Epithelial cell of proximal tubule (primary cell): ENCODE data around the gene JAKMIP3. TPM values are rescaled to one million over a fixed set of nuclear protein-coding genes. Genes with fewer than 3 reads are reported as not detected.
"Not testable (repeated sequence)": the region's sequence is repeated elsewhere in the genome, so short reads cannot be mapped to it uniquely, and the experiment has no call there.

Source experiments
- DNase-seq: peaks from one replicate; pipeline ENCODE4 v3.0.0-alpha.2; 2011; ENCODE audit warnings: low read depth
- H3K4me3 ChIP-seq: 2 replicates; pipeline ENCODE4 v1.5.1; 2011; ENCODE audit warnings: low read depth, mild to moderate bottlenecking, low read length
- total RNA-seq: library from RNA; depleted of rRNA; stranded (reverse); fragments of >200 nt; gene quantifications from 2 replicates; pipeline ENCODE4 v1.2.3, GENCODE V29; 2015
- TF ChIP-seq, protein P1 (sequence below): conservative IDR thresholded peaks from 2 replicates; pipeline ENCODE4 v1.5.1; 2012; ENCODE audit warnings: low read depth, mild to moderate bottlenecking, low read length

The JAKMIP3 gene
- total RNA-seq, 1 donor from 2014 or later: under 0.01 TPM

DNA sequence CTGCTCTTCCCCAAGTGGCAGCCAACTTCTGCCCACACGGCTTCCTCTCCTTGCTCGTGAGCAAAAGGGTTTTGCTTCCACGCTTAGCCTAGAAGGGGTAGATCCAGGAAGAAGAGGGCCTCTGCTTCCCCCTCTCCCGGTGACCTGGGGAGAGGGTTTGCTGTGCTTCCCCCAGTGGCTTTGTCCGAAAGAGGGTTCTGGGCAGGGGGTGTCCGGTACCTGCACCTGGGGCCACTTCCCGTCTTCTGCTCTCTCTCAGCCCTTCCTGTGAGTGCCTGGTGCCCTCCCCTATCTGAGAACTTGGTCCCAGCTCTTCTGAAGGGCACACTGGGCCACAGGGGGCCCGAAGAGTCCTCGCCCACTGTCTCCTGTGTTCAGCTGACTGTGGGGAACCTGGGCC, 11.3 kb downstream of the JAKMIP3 start:
- no peak for DNase-seq
- TF ChIP-seq, protein P1, sequence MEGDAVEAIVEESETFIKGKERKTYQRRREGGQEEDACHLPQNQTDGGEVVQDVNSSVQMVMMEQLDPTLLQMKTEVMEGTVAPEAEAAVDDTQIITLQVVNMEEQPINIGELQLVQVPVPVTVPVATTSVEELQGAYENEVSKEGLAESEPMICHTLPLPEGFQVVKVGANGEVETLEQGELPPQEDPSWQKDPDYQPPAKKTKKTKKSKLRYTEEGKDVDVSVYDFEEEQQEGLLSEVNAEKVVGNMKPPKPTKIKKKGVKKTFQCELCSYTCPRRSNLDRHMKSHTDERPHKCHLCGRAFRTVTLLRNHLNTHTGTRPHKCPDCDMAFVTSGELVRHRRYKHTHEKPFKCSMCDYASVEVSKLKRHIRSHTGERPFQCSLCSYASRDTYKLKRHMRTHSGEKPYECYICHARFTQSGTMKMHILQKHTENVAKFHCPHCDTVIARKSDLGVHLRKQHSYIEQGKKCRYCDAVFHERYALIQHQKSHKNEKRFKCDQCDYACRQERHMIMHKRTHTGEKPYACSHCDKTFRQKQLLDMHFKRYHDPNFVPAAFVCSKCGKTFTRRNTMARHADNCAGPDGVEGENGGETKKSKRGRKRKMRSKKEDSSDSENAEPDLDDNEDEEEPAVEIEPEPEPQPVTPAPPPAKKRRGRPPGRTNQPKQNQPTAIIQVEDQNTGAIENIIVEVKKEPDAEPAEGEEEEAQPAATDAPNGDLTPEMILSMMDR: no peak
- H3K4me3 ChIP-seq: no peak overlapping the region

DNA sequence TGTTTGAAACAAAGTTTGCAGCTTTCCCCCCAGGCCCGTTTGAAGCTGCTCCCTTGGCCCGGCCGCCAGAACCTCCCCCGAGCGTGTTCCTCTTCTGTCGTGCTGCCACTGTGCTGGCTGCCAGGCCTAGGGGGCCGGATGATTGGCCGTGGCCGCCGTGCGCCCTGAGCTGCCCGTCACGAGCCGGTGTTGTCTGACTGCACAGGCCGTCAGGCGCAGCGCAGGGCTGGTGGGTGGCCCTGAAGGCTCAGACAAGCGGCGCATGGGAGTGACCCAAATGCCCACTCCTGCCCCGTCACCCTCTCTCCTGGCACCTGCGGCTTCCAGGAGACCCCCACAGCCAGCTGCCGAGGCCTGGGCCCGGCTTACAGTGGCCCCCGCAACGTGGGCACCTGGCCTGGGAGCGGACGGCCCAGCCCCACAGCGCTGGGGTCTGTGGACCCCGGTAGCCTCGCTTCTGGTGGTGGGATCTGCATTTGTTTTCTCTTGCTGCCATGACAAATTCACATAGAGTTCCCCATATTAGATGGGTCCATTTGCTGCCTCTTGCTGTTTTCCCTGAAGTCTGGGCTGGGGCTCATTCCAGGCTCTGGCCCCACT, 13.1 kb downstream of the JAKMIP3 start:
- H3K4me3 ChIP-seq: no peak overlapping the region
- DNase-seq: no peak
- TF ChIP-seq, protein P1: no peak

DNA sequence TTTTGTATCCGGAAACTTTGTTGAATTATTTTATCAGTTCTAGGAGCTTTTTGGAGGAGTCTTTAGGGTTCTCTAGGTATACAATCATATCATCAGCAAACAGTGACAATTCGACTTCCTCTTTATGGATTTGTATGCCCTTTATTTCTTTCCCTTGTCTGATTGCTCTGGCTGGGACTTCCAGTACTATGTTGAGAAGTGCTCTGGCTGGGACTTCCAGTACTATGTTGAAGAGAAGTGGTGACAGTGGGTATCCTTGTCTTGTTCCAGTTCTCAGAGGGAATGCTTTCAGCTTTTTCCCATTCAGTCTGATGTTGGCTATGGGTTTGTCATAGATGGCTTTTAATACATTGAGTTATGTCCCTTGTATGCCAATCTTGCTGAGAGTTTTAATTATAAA, 18.6 kb downstream of the JAKMIP3 start:
- DNase-seq, H3K4me3 ChIP-seq: not testable (repeated sequence)

DNA sequence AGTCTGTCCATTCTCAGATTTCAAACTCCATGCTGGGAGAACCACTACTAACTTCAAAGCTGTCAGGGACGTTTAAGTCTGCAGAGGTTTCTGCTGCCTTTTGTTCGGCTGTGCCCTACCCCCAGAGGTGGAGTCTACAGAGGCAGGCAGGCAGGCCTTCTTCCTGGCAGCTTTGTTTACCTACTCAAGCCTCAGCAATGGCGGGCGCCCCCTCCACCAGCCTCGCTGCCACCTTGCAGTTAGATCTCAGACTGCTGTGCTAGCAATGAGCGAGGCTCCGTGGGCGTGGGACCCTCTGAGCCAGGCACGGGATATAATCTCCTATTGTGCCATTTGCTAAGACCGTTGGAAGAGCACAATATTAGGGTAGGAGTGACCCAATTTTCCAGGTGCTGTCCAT, 27.5 kb downstream of the JAKMIP3 start:
- H3K4me3 ChIP-seq, DNase-seq: not testable (repeated sequence)

DNA sequence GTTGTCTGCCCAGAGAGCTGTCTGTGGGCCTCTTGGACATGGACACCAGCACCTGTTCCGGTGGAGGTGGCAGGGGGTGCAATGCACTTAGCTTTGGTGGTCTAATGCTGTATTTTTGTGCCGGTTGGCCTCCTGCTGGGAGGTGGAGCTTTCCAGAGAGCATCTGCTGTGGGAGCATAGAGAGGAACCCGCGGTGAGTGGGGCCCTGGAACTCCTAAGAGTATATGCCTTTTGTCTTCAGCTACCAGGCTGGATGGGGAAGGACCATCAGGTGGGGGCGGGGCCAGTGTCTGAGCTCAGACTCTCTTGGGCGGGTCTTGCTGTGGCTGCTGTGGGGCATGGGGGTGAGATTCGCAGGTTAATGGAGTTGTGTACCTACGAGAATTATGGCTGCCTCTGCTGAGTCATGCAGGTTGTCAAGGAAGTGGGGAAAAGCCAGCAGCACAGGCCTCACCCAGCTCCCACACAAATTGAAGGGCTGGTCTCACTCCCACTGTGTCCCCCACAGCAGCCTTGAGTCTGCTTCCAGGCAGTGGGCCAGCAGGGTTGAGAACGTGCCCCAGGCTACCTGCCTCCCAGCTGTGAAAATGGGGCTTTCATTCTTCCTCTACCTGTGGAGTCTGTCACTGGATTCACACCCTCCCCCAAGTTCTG, 29.0 kb downstream of the JAKMIP3 start:
- H3K4me3 ChIP-seq: no peak overlapping the region
- TF ChIP-seq, protein P1: no peak
- no peak for DNase-seq

DNA sequence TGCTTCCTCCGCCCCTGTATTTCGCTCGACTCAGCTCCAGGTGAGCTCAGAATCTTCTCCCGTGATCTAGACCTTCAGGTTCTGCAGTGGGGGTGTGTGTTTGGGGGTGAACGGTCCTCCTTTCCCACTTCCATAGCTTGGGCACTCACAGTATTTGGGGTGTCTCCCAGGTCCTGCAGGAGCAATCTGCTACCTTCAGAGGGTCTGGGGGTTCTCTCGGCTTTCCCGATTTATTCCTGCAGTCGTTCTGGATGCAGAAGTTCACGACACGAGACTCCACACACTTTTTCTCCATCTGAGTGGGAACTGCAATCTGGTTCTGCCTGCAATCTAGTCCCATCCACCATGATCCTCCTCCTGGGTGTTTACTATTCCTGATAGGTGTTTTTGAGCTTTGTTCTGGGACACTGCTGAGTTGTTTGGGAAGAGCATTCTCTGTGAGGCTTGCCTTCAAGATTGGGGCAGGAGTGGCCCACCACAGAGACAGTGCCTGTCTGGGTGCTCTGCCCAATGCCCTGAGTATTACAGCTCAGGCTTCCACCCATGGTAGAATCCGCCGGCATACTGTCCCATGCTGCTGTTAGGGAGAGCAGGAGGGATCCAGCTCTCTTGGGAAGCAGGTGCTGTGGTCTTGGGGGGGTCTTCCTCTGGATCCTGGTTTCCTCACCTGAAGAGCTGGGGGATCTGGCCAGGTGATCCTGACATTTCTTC, 29.8 kb downstream of the JAKMIP3 start:
- DNase-seq: no peak
- no peak overlapping the region for H3K4me3 ChIP-seq
- TF ChIP-seq, protein P1: no peak

DNA sequence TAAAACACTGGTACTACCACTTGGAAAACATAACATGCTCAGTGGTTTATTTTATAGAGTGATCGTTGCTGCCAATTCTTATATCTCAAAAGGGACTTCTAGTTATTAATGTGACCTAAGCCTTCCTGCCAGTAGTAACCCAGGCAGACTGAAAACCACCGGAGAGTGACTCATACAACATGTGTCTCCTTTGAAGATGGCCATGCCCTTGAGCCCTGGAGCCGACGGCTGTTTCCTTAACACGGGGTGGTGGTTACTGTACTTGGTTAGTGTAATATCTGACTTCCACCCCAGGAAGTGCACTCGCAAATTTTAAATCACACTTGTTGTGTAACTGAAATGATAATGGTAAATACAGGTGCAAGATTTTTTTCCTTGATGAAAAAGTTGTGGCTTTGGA, 30.5 kb downstream of the JAKMIP3 start:
- DNase-seq: no peak
- H3K4me3 ChIP-seq: no peak overlapping the region
- TF ChIP-seq, protein P1: no peak
